NCI-H526 (cell line): ENCODE measurements around the gene CARF.
"Not testable (repeated sequence)": the region's sequence is repeated elsewhere in the genome, so short reads cannot be mapped to it uniquely, and the experiment has no call there.

Source experiments
- DNase-seq, 2 experiments: peaks; one replicate each; lab custom pipeline; 2025; lab: John Stamatoyannopoulos, UW

Gene CARF

GRCh38 chr2:202938960-202939359 is 26.9 kb downstream of the CARF start:
- DNase-seq: no peak

GRCh38 chr2:202941771-202942170 is 29.7 kb downstream of the CARF start:
- no peak for DNase-seq

- DNase-seq: no peak
Measured at GRCh38 chr2:202944408-202944807, 32.3 kb downstream of the CARF start.

- DNase-seq: no peak
Measured at GRCh38 chr2:202944816-202945215, 32.7 kb downstream of the CARF start.

GRCh38 chr2:202945497-202945896 is 33.4 kb downstream of the CARF start:
- DNase-seq: no peak

- DNase-seq: not testable (repeated sequence)
Measured at GRCh38 chr2:202949333-202949732, 37.3 kb downstream of the CARF start.

- DNase-seq: no peak
Measured at GRCh38 chr2:202950592-202950991, 38.5 kb downstream of the CARF start.

GRCh38 chr2:202960524-202960923 is 48.4 kb downstream of the CARF start:
- DNase-seq: no peak

GRCh38 chr2:202963712-202964111 is 51.6 kb downstream of the CARF start:
- no peak for DNase-seq

GRCh38 chr2:202965810-202966460 is 53.9 kb downstream of the CARF start:
- no peak for DNase-seq

- DNase-seq: not testable (repeated sequence)
Measured at GRCh38 chr2:202969404-202969803, 57.3 kb downstream of the CARF start.

- no peak for DNase-seq
Measured at GRCh38 chr2:202976809-202977208, 64.7 kb downstream of the CARF start.

- DNase-seq: no peak
Measured at GRCh38 chr2:202982779-202983491, 70.9 kb downstream of the CARF start.

- no peak for DNase-seq
Measured at GRCh38 chr2:202989749-202990148, 77.7 kb downstream of the CARF start.

GRCh38 chr2:202990501-202990900 is 78.4 kb downstream of the CARF start:
- no peak for DNase-seq

- not testable (repeated sequence) for DNase-seq
Measured at GRCh38 chr2:202997113-202997512, 85.0 kb downstream of the CARF start.

- DNase-seq: no peak
Measured at GRCh38 chr2:203002054-203002821, 90.2 kb downstream of the CARF start.

GRCh38 chr2:203003716-203004115 is 91.6 kb downstream of the CARF start:
- no peak for DNase-seq

- DNase-seq: peak; percentile 89 to 98
Measured at GRCh38 chr2:203014456-203015199, 102.6 kb downstream of the CARF start, which contains the start of gene NBEAL1. TSS of gene NBEAL1 (plus strand) at chr2:203014875. CDS start at chr2:203016385, 1,510 bp downstream.

- DNase-seq: no peak
Measured at GRCh38 chr2:203016716-203017115, 104.6 kb downstream of the CARF start.

GRCh38 chr2:203018181-203018580 is 106.1 kb downstream of the CARF start:
- no peak for DNase-seq

GRCh38 chr2:203019142-203019541 is 107.1 kb downstream of the CARF start:
- no peak for DNase-seq
